NCI-H128 (cell line): ENCODE data around the gene FBN1.

Experiments
- DNase-seq: peaks from one replicate; lab custom pipeline; 2025; ENCODE audit not compliant: unreplicated experiment; lab: John Stamatoyannopoulos, UW

The FBN1 gene

GRCh38 chr15:48645558-48646330 is at the start of gene FBN1:
FBN1 (minus strand) TSS chr15:48645709; CDS start chr15:48644769, 940 bp downstream.
- DNase-seq = no peak

- no peak for DNase-seq
Observed at GRCh38 chr15:48693484-48693883, 48.0 kb upstream of the FBN1 start.

GRCh38 chr15:48688493-48688892 is 43.0 kb upstream of the FBN1 start:
- DNase-seq = no peak

- DNase-seq = no peak
Observed at GRCh38 chr15:48683991-48684765, 38.7 kb upstream of the FBN1 start.

- DNase-seq = no peak
Observed at GRCh38 chr15:48682942-48683651, 37.6 kb upstream of the FBN1 start.

GRCh38 chr15:48681353-48681752 is 35.8 kb upstream of the FBN1 start:
- no peak for DNase-seq

- no peak for DNase-seq
Observed at GRCh38 chr15:48680841-48681240, 35.3 kb upstream of the FBN1 start.

GRCh38 chr15:48679952-48680351 is 34.4 kb upstream of the FBN1 start:
- DNase-seq = no peak

- no peak for DNase-seq
Observed at GRCh38 chr15:48678851-48679250, 33.3 kb upstream of the FBN1 start.

- no peak for DNase-seq
Observed at GRCh38 chr15:48677821-48678220, 32.3 kb upstream of the FBN1 start.

- no peak for DNase-seq
Observed at GRCh38 chr15:48675436-48675835, 29.9 kb upstream of the FBN1 start.

GRCh38 chr15:48674876-48675275 is 29.4 kb upstream of the FBN1 start:
- DNase-seq = no peak

- no peak for DNase-seq
Observed at GRCh38 chr15:48672206-48672605, 26.7 kb upstream of the FBN1 start.

- DNase-seq = no peak
Observed at GRCh38 chr15:48671103-48672022, 25.9 kb upstream of the FBN1 start.

GRCh38 chr15:48667701-48668100 is 22.2 kb upstream of the FBN1 start:
- DNase-seq = no peak

- DNase-seq = no peak
Observed at GRCh38 chr15:48664436-48664835, 18.9 kb upstream of the FBN1 start.

- DNase-seq = no peak
Observed at GRCh38 chr15:48657950-48658591, 12.6 kb upstream of the FBN1 start.

GRCh38 chr15:48654801-48655200 is 9.3 kb upstream of the FBN1 start:
- no peak for DNase-seq

GRCh38 chr15:48653913-48654670 is 8.6 kb upstream of the FBN1 start:
- DNase-seq = no peak
